BJ (cell line): ENCODE results near the gene MMP25. TPM values are rescaled to one million over a fixed set of nuclear protein-coding genes. Genes with fewer than 3 reads are reported as not detected.
"Not testable (repeated sequence)": the region's sequence is repeated elsewhere in the genome, so short reads cannot be mapped to it uniquely, and the experiment has no call there.

Experiments used
- CTCF ChIA-PET: fragments of 350-600 bp; formaldehyde crosslinking; extraction: SDS; loops from one replicate; lab custom pipeline; 2021; ENCODE audit warnings: antibody characterized with exemption, inconsistent platforms; lab: Yijun Ruan, JAX
- POLR2A ChIA-PET: fragments of 300-600 bp; sonication (Branson Sonifier 250); formaldehyde crosslinking; extraction: SDS; loops from one replicate; lab custom pipeline; 2021; ENCODE audit warnings: antibody characterized with exemption; lab: Charles Lee
- DNase-seq: peaks from one replicate; pipeline ENCODE4 v3.0.0-alpha.2; 2011; ENCODE audit warnings: low read depth
- H3K27me3 ChIP-seq: 2 replicates; pipeline ENCODE4 v1.6.0; 2011; ENCODE audit warnings: low read length; ENCODE audit not compliant: control insufficient read depth, insufficient read depth
- H3K36me3 ChIP-seq: 2 replicates; pipeline ENCODE4 v1.5.1; 2011; ENCODE audit warnings: low read length; ENCODE audit not compliant: control insufficient read depth, insufficient read depth
- H3K4me3 ChIP-seq: 2 replicates; pipeline ENCODE4 v1.5.1; 2011; ENCODE audit warnings: low read depth, mild to moderate bottlenecking, control low read depth, low read length
- CTCF ChIP-seq: IDR thresholded peaks from 2 replicates; pipeline ENCODE4 v1.5.1; 2011; ENCODE audit warnings: low read depth, mild to moderate bottlenecking, control low read depth, inconsistent platforms, low read length, moderate library complexity; ENCODE audit not compliant: insufficient read depth
- polyA plus RNA-seq: library from polyadenylated mRNA; depleted of rRNA; stranded (reverse); fragments of >200 nt; gene quantifications from 2 replicates; pipeline ENCODE4 v1.2.3, GENCODE V29; 2011

MMP25 gene
- polyA plus RNA-seq, 1 experiment: 0.02 TPM

DNA sequence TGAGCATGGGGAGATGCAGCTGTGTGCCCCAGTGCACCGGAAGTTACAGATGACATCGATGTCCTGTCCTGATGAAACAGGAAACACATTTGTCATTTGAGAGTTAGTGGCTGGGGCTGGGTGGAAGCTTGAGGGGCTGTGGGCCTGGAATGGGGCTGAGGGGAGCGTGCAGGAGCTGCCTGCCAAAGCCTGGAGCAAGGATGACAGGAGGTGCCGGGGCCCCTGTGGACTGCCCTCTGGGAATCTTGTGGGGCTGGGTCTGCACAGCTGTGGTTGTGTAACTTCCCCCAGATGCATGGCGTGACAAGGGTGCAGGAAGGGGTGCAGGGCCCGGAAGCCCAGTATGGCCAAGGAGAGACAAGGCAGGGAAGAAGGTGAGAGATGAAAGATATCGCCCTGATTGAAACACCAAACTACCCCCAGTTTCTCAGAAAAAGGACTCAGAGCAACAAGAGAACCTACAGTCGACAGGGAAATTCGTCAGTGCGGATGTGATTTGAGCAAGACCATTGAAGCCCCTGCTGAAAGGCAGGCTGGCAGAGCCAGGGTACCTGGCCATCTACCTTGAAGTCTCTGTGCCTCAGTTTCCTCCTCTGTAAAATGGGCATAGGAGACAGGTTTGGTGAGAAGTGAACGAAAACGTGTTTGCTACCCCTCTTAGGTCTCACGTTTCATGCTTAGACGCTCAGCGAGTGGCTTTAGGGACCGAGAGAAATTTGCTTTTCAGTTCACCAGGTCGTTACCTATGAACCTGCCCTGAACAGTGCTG, 8.8 kb downstream of the MMP25 start:
- CTCF ChIA-PET: interaction anchor here (0.6 kb wide), 1 partner anchor 1470 kb away, joined by 3 read pairs; no protein-coding TSS in a partner anchor
- peaks cover 1% of the 10 kb centered on the region for H3K27me3 ChIP-seq
- no peak overlapping the region for H3K4me3 ChIP-seq
- DNase-seq: no peak
- no peaks in the 10 kb centered on the region for H3K36me3 ChIP-seq
- POLR2A ChIA-PET: no interaction called here
- no peak for TF ChIP-seq CTCF

- H3K4me3 ChIP-seq, H3K36me3 ChIP-seq, H3K27me3 ChIP-seq, DNase-seq, POLR2A ChIA-PET: not testable (repeated sequence)
- CTCF ChIA-PET: interaction anchor here (0.6 kb wide), 1 partner anchor 1470 kb away, joined by 3 read pairs; no protein-coding TSS in a partner anchor
Observed at GRCh38 chr16:3055734-3056115, 9.4 kb downstream of the MMP25 start.

DNA sequence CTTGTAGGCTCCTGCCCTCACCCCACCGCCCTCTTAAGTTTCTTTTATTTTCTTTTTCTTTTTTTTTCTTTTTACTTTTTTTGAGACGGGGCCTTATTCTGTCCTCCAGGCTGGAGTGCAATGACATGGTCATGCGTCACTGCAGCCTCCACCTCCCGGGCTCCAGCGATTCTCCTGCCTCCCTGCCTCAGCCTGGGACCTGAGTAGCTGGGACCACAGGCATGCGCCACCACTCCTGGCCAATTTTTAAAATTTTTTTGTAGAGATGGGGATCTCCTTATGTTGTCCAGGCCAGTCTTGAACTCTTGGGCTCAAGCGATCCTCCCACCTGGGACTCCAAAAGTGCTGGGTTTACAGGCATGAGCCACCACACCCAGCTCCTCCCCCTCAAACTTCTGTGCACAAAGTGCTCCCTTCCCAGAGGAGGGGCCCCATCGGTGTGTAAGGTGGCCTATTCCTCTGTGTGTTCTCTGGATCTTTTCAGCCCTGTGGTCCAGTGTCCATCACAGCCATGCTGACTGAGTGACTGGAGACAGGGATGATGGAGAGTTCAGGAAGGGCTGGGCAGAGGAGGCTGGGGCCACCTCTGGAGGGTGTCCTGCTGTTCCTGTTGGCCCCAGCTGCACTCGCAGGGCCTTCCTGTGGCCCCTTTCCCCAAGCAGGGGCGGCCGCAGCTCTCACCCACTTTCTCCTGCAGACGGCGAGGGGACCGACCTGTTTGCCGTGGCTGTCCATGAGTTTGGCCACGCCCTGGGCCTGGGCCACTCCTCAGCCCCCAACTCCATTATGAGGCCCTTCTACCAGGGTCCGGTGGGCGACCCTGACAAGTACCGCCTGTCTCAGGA, 10.2 kb downstream of the MMP25 start:
- H3K4me3 ChIP-seq: no peak overlapping the region
- no peak for DNase-seq
- no peak for TF ChIP-seq CTCF
- ChIA-PET CTCF (interaction anchor here (1.0 to 1.3 kb wide), 2 partner anchors 23 to 25 kb away, joined by 4 to 5 read pairs; no protein-coding TSS in a partner anchor), POLR2A (no interaction called here)
- H3K27me3 ChIP-seq: no peaks in the 10 kb centered on the region; the same call in 1 of the 2 replicates
- no peaks in the 10 kb centered on the region for H3K36me3 ChIP-seq

DNA sequence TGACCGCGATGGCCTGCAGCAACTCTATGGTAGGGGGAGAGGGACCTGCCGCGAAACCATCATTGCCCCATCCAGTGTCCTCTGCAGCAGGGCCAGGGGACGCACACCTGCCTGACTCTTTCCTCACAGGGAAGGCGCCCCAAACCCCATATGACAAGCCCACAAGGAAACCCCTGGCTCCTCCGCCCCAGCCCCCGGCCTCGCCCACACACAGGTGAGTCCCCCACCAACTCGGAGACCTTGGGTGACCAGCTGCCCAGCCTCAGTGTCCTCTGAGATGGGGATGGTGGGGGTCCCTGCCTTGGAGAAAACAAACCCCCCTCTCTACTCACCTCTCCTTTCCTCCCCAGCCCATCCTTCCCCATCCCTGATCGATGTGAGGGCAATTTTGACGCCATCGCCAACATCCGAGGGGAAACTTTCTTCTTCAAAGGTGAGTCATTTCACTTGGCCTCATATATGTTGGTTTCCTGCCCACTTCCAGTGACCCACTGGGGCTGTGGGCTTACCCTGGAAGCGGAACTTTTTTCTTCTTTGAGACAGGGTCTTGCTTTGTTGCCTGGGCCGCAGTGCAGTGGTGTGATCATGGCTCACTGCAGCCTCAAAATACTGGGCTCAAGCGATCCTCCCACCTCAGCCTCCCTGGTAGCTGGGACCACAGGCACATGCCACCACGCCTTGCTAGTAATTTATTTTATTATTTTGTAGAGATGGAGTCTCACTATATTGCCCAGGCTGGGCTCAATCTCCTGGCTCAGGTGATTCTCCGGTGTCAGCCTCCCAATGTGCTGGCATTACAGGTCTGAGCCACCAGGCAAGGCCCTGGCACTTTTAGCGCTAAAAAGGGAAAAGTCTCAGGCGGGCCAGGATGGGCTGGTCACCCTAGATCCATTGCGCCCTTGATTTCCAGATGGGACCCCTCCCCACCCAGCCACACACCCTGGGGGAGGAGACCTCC, 11.1 kb downstream of the MMP25 start:
- H3K4me3 ChIP-seq: peak overlapping the region; percentile 98; the same call in 1 of the 2 replicates
- TF ChIP-seq CTCF: no peak

More for the DNA sequence above, 11.1 kb downstream of the MMP25 start:
- H3K36me3 ChIP-seq: no peaks in the 10 kb centered on the region
- no peak for DNase-seq
- no peaks in the 10 kb centered on the region for H3K27me3 ChIP-seq
- ChIA-PET CTCF (interaction anchor here (1.0 to 3.1 kb wide), 14 partner anchors 8 to 112 kb away, joined by 3 to 56 read pairs (median 8); partner anchors contain the start of genes ZNF213 and ZSCAN10), POLR2A (no interaction called here)
